HuH-7.5 (cell line): ENCODE data around the gene WDR62.

ENCODE experiments used
- DNase-seq: peaks from one replicate; pipeline ENCODE4 v3.0.0; 2011; ENCODE audit warnings: low spot score

Gene WDR62

DNA sequence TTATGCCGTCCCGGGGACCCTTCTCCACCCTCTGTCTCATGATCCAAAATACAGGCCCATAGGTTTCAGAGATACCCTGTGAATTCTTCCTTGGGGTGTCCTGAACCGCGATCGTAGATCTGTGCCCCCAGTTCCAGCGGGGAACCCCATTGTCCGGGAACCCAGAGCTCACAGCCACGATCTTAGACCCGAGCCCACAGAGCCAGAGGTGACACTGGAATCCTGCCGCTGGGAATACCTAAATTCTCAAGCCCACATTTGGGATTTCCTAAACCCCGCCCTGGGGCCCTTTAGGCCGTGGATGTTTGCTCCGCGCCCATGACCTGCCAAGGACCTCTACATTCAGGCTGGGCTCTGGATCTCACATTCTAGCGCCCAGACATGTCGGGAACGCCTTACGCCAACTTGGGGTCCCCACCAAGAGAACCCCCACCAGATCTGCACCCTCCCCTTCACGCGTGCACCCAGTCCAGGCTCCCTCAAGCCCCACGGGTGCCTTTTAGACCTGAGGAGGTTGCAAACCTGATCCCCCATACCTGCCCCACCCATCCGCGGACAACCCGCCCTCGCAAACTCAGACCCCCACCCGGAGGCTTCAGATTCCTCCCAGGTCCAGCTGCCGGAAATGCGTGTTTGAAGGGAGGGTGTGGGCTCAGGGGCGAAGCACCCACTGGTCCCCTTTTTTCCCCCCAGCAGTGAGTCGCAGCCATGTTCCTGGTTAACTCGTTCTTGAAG, 85.8 kb downstream of the WDR62 start:
- peak; percentile 76 for DNase-seq

DNA sequence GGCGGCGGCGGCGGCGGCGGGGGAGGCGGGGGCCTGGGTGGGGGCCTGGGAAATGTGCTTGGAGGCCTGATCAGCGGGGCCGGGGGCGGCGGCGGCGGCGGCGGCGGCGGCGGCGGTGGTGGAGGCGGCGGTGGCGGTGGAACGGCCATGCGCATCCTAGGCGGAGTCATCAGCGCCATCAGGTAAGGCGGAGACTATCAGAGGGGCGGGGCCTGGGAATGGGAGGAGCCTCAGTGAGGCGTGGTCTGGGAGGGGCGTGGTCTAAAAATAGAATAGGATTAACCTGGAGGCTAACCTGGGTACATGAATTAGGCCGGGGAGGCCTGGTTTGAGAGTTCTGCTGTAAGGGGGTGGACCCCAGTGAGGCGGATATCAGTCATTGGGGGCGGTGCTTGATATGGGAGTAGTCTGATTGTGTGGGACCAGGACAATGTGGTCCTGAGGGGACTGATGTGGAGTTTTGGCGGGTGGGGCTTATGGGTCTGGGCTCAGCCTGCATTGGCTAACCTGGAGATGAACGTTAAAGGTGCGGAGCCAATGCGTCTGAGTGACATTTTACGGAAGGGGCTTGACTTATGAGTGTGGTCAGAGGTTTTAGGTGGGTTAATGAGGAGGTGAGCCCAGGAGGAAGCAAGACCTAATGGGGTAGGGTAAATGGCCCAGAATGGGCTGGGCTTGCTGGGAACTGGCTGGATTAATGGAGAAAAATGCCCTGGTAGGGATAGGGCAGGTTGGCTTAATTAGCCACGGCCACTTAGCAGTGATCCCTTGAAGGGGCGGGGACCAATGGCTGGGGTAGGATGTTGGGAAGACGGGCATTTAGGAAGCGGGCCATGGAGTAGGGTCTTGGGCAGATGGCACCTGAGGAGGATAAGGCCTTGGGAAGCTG, 86.6 kb downstream of the WDR62 start:
- peak; percentile 93 for DNase-seq

DNA sequence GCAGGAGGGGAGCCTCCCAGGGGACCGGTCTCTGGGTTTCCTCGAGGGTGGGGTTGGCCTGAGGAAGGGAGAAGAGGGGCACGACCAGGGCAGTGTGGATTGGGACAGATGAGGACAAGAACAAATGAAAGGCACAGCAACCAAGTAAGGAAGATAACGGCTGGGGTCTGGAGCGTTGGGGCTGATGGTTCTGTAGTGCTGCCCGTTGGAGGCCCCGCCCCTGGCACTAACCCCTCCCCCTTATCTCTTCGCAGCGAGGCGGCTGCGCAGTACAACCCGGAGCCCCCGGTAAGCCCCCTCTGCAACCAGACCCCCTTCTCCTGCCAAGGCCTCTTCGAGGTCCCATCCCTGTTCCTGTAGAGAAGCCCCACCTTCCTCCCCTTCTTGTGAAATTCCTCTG, 87.3 kb downstream of the WDR62 start:
- no peak for DNase-seq

DNA sequence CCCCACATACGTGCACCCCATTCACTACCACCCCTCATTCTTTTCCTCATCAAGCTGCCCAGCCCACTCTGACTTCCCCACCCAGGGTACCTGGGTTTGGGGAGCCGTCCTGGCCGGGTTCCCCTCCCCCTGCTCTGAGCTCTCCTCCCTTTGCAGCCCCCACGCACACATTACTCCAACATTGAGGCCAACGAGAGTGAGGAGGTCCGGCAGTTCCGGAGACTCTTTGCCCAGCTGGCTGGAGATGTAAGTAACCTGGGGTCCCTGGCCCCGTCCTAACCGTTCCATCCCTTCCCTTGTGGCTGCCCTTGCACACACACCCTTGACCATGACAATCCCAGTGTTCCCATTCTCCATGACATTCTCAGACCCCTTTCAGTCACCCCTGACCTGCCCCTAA, 87.8 kb downstream of the WDR62 start:
- no peak for DNase-seq

DNA sequence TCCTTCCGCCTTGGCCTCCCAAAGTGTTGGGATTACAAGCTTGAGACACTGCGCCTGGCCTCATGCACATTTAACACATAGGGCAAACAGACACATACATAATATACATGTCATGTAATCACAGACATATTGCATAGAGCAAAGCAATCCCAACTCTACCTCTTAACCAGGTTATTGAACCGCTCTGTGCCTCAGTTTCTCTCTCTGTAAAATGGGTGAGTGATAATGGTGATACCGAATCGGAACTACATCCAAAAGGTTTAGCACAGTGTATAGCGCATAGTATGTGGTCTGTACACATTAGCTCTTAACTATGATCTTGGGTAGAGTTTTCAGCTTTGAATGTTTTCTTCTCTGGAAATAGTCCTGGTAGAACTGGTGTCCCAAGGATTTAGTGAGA, 89.9 kb downstream of the WDR62 start:
- no peak for DNase-seq

DNA sequence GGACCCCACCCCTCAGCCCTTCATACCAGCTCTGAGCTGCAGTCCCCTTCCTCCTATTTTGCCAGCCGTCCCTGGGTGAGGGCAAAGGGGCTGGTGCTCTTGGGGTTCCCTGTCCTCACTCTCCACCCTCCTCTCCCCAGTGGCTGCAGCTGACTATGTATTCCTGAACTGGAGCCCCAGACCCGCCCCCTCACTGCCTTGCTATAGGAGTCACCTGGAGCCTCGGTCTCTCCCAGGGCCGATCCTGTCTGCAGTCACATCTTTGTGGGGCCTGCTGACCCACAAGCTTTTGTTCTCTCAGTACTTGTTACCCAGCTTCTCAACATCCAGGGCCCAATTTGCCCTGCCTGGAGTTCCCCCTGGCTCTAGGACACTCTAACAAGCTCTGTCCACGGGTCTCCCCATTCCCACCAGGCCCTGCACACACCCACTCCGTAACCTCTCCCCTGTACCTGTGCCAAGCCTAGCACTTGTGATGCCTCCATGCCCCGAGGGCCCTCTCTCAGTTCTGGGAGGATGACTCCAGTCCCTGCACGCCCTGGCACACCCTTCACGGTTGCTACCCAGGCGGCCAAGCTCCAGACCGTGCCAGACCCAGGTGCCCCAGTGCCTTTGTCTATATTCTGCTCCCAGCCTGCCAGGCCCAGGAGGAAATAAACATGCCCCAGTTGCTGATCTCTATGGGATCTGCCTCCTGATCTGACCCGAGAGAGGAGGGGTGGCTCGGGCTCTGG, 95.1 kb downstream of the WDR62 start:
- DNase-seq: no peak

DNA sequence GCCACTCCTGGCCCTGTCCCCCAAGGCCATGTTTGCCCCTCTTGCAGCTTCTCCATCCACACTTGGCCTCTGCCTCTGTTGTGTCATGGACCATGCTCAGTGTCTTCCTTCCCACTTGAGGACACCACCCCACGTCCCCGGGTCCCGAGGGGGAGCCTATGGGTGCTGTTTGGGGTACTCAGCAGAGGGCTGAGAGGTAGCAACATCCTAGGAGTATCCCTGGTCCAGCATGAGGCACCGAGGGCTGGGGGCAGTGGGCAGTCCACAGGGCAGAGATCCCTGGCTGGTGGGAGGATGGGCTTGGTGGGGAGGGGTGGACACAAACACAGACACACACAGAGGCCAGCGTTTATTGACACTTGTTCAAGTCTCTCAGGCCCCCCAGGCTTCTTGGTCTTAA, 95.9 kb downstream of the WDR62 start:
- DNase-seq: no peak

DNA sequence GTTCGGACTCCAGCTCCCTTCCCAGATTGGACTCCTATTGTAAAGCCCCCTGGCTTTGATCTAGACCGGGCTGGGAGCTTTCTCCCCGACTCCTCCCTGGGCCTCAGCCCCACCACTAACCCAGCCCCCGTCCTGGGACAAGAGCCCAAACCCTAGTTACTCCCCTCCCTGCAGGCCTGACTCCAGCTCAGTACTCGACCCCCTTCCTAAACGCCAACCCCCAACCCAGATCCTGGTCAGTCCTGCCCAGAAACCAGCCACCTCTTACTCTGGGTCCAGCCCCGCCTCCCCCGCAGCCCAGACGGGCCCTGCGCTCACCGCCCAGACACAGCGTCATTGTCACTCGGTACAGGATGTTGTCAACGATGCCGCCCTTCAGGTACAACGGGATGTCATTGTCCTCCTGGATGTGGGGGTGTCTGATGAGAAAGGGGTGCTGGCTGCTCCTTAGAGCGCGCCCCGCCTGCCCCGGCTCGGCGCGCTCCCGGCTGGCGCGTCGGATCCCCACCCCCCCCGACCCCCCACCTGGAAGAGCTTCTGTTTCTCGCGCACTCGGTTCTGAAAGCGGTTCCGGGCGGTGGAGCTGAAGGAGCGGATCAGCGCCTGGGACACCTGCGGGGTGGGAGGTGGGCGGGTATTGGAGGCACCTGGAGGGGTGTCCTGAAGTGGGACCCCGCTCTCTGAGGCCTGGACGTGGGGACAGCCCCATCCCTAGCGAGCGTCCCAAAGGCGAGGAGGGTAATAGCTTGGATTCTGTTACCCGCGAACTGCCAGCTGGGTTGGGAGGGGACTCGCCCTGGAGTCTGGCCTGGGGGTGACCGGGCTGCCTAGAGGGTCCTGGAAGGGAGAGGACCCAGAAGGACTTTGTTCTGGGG, 96.7 kb downstream of the WDR62 start:
- no peak for DNase-seq

DNA sequence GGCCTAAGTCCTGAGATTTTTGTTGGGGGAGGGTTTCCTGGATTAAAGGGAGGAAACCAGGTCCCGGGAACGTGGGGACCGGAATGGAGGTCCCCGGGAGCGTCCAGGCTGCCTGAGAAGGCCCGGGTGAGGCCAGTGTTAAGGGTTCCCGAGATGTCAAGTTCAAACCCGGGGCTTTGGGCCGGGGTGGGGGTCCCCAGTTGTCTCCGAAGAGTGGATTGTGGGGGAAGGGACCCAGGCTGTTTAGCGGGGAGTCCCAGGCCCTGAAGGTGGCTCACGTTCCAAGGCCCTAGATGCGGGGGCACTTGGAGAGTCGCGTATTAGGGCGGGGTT, 97.3 kb downstream of the WDR62 start:
- no peak for DNase-seq

DNA sequence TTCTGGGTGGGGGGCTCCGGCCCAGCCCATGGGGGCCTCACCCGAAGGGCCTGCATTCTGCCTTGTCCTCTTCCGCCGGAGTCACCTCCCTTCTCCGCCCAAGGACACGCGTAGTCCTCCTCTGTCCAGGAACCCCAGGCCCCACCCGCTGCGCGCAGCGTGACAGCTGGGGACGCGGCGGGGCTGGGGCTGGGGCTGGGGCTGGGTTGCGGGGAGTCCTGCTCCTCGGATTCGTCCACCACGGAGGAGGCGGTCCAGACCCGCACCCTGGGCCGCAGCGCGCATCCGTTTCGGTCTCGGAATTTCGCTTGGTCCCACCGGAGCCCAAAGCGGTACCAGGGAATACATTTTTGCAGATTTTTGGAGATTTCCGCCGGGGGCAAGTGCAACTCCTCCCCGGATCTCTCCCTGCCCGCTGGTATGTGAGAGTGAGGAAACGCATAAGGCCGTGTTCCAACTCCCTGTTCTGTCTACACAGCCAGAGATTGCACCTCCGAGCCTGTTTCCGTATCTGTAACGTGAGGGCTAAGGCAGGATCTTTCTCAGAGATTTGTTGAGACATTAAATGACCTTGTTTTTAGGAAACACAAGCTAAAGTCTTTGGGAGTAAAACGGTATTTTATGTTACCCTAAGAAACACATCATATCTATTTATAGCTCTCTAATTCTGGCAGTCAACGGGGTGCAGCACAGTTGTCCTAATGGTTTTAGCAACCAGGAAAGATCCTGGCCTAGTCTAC, 97.8 kb downstream of the WDR62 start, which contains the start of gene COX7A1:
COX7A1 (minus strand) TSS at position 96 of the 740 bp plus-strand sequence; CDS start at position 56, 40 bp downstream.
- no peak for DNase-seq

DNA sequence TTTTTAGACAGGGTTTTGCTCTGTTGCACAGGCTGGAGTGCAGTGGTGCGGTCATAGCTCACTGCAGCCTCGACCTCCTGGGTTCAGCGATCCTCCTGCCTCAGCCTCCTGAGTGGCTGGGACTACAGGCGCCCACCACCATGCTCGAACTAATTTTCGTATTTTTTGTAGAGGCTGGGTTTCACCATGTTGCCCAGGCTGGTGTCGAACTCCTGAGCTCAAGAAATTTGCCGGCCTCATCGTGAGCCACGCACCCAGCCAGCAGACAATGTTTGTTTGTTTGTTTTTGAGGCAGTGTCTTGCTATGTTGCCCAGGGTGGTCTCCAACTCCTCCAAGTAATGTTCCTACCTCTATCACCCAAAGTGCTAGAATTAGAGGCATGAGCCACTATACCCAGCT, 98.4 kb downstream of the WDR62 start:
- DNase-seq: no peak
